Stomach (tissue), 9 donors: ENCODE measurements around the gene CLIP4. TPM values are rescaled to one million over a fixed set of nuclear protein-coding genes. Genes with fewer than 3 reads are reported as not detected.

Experiments used
- DNase-seq, 2 donors: peaks; one replicate each; pipeline versions ENCODE4 v3.0.0 to v3.0.0-alpha.2; 2013 to 2019
- H3K27ac ChIP-seq, 5 donors: fragments of 200-600 bp in 4 of 5; sonication (generic) in 4 of 5; one replicate each; pipeline ENCODE4 v1.5.1; 2013 to 2019; ENCODE audit warnings: mild to moderate bottlenecking in 1 of 5, moderate library complexity in 1 of 5
- H3K27me3 ChIP-seq, 3 donors: fragments of 200-600 bp; sonication (generic); one replicate each; pipeline ENCODE4 v1.5.1; 2017 to 2019; ENCODE audit warnings: mixed run types in 1 of 3
- H3K36me3 ChIP-seq, 4 donors: fragments of 200-600 bp; sonication (generic); 1 replicate in 3 of 4; 2 replicates in 1 of 4; pipeline ENCODE4 v1.5.1; 2016 to 2019
- H3K4me1 ChIP-seq, 4 donors: fragments of 200-600 bp; sonication (generic); one replicate each; pipeline ENCODE4 v1.5.1; 2016 to 2019
- H3K4me3 ChIP-seq, 4 donors: fragments of 200-600 bp; sonication (generic) in 3 of 4; one replicate each; pipeline ENCODE4 v1.5.1; 2016 to 2019; ENCODE audit warnings: mild to moderate bottlenecking in 1 of 4
- H3K9me3 ChIP-seq, 4 donors: fragments of 200-600 bp; sonication (generic); one replicate each; pipeline ENCODE4 v1.5.1; 2016 to 2019
- EP300 ChIP-seq: sonication (generic); formaldehyde crosslinking; IDR thresholded peaks from one replicate; pipeline ENCODE4 v1.6.1; 2017; ENCODE audit warnings: antibody characterized with exemption
- POLR2A ChIP-seq, 4 donors: fragments of 450-650 bp; IDR thresholded peaks; one replicate each; pipeline ENCODE4 v1.6.1; 2016; ENCODE audit warnings: antibody characterized with exemption in 4 of 4, control low read depth in 2 of 4, mild to moderate bottlenecking in 1 of 4, moderate library complexity in 1 of 4
- POLR2AphosphoS5 ChIP-seq, 3 donors: sonication (generic); formaldehyde crosslinking; IDR thresholded peaks; one replicate each; pipeline ENCODE4 v1.6.1; 2016; ENCODE audit warnings: antibody characterized with exemption in 3 of 3
- WGBS, 5 donors: extraction: QIAGEN DNeasy Blood & Tissue Kit in 3 of 5; methylation state at CpG; one replicate each; pipeline versions ENCODE4 v1.1.5 to v1.1.7; 2013 to 2018; 5-methylcytosine and 5-hydroxymethylcytosine counted together
- intact Hi-C: fragments of 100-400 bp; cut with DNase I; formaldehyde crosslinking; loops from one replicate; pipeline ENCODE4 v1.15.1; 2023; ENCODE audit warnings: low total_unique reads
- polyA plus RNA-seq, 3 donors: library from polyadenylated mRNA; stranded (reverse); fragments of 200-250 nt; gene quantifications; one replicate each; pipeline ENCODE4 v1.2.3, GENCODE V29; 2013
- total RNA-seq, 5 donors: library from RNA; depleted of rRNA; stranded (reverse); fragments of >200 nt; gene quantifications; one replicate each; pipeline versions ENCODE4 v1.1.0 to v1.2.3, GENCODE V29; 2014 to 2016
- TF ChIP-seq, protein P1 (sequence below), 7 experiments: fragments of 450-650 bp in 4 of 7; fragments of 200-600 bp in 3 of 7; sonication (generic) in 3 of 7; IDR thresholded peaks; one replicate each; pipeline ENCODE4 v1.5.1; 2016 to 2019; ENCODE audit warnings: antibody characterized with exemption in 7 of 7, control low read depth in 2 of 7, mild to moderate bottlenecking in 1 of 7
- donor health status: healthy with polysubstance abuse.
- donor health status: Bipolar disorder and iron deficiency.
- donor health status: healthy.

CLIP4 gene
- total and polyA plus RNA-seq, 8 donors: 6.8 to 69.6 (median 15.1) TPM

DNA sequence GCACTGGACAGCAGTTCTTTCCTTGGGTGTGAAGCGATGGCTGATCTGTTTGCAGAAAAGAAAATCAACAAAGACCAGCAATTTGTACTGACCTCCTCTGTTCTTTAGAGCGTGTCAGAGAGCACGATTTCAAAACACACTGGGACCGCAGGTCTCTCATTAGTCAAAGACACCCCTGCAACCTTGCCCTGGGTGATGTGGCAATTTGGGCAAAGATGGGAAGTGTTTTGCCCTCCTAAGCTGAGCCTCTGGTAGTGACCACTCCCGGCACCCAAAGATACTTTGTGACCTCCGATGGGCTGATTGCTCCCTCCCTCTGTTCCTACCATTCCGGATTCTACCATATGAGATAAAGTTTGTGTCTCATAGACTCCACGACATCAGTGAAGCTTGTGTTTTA, 18.2 kb upstream of the CLIP4 start:
- Histone ChIP-seq H3K9me3 (no peaks in the 10 kb centered on the region), H3K4me3 (no peak overlapping the region), H3K36me3 (no peaks in the 10 kb centered on the region), H3K4me1 (no peaks in the 10 kb centered on the region), H3K27ac (no peak overlapping the region), H3K27me3 (no peaks in the 10 kb centered on the region)
- intact Hi-C loops: no loop called here
- WGBS, 5 donors: 78 to 88% (median 83%) methylated on average over 8 of the region's 8 CpGs
- no peak for DNase-seq
- TF ChIP-seq EP300 (no peak), POLR2A (IDR thresholded peaks at IDR 0.05) (no peak), POLR2AphosphoS5 (IDR thresholded peaks at IDR 0.05) (no peak)
- TF ChIP-seq, protein P1, sequence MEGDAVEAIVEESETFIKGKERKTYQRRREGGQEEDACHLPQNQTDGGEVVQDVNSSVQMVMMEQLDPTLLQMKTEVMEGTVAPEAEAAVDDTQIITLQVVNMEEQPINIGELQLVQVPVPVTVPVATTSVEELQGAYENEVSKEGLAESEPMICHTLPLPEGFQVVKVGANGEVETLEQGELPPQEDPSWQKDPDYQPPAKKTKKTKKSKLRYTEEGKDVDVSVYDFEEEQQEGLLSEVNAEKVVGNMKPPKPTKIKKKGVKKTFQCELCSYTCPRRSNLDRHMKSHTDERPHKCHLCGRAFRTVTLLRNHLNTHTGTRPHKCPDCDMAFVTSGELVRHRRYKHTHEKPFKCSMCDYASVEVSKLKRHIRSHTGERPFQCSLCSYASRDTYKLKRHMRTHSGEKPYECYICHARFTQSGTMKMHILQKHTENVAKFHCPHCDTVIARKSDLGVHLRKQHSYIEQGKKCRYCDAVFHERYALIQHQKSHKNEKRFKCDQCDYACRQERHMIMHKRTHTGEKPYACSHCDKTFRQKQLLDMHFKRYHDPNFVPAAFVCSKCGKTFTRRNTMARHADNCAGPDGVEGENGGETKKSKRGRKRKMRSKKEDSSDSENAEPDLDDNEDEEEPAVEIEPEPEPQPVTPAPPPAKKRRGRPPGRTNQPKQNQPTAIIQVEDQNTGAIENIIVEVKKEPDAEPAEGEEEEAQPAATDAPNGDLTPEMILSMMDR (IDR thresholded peaks at IDR 0.05): no peak

DNA sequence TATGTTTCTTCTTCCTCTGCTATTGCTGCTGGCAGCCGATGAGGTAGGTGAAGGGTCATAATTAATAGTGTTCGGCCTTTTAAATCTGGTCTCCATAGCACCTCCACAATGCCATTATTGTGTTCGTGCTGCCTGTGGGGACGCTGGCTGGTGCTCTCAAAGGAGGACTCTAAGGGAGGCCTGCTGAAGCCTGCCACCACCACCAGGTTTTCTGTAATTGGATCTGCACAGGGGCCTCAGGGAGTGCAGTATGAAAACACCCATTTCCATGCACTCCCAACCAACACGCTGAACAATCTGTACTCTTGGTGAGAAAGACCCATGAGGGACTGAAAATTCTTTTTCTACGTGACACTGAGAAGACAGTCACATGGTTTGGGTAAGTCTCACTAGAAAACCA, 17.6 kb upstream of the CLIP4 start:
- Histone ChIP-seq H3K9me3 (no peaks in the 10 kb centered on the region), H3K4me1 (no peaks in the 10 kb centered on the region), H3K36me3 (no peaks in the 10 kb centered on the region), H3K27me3 (no peaks in the 10 kb centered on the region), H3K4me3 (no peak overlapping the region), H3K27ac (no peak overlapping the region)
- no peak for DNase-seq
- intact Hi-C loops: no loop called here
- TF ChIP-seq, protein P1 (IDR thresholded peaks at IDR 0.05): no peak
- TF ChIP-seq POLR2A (IDR thresholded peaks at IDR 0.05) (no peak), EP300 (no peak), POLR2AphosphoS5 (IDR thresholded peaks at IDR 0.05) (no peak)
- WGBS, 5 donors: 53 to 63% (median 53%) methylated on average over 6 of the region's 6 CpGs

DNA sequence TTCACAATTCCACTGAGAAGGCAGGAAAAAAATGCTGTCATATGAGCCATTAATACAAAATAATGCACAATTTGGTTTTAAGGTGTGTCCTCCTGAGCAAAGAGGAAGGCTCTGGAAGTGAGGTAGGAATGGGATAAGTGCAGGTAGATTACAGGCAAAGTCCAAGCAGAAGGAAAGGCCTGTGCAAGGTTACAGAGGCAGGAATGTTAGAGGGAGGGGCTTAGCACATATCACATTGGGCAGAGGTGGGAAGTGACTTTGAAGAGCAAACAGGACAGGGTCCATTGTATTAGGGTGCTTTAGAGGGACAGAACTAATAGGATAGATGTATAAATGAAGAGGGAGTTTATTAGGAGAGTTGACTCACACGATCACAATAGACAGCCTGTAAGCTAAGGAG, 14.7 kb upstream of the CLIP4 start:
- Histone ChIP-seq H3K27ac (no peak overlapping the region), H3K4me3 (no peak overlapping the region), H3K27me3 (no peaks in the 10 kb centered on the region), H3K4me1 (no peaks in the 10 kb centered on the region), H3K36me3 (no peaks in the 10 kb centered on the region), H3K9me3 (no peaks in the 10 kb centered on the region)
- TF ChIP-seq EP300 (no peak), POLR2A (IDR thresholded peaks at IDR 0.05) (no peak), POLR2AphosphoS5 (IDR thresholded peaks at IDR 0.05) (no peak)
- TF ChIP-seq, protein P1 (IDR thresholded peaks at IDR 0.05): no peak
- intact Hi-C loops: no loop called here
- DNase-seq: no peak
- 84 to 100% (median 95%) methylated on average over 1 of the region's 1 CpG for WGBS, 5 donors

DNA sequence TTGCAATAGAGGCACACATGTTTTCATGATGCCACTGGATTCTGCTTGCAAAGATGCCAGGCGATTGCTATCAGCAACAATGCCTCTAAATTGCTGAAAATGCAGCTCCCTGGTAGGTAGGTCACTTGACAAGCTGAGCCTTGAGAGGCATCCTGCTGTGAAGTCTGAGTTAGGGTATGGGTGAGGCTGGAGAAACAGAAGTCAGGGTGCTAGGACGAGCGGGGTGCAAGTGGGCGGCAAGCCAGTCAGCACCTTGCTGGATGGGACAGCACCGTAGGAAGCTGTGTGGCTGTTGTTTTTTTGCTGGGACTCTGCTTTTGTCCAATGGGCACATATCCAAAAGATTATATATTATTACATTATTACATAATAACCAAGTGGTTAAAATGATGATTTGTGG, 10.5 kb upstream of the CLIP4 start:
- DNase-seq: no peak
- no peaks in the 10 kb centered on the region for H3K36me3 ChIP-seq
- H3K27ac ChIP-seq: no peak overlapping the region
- no peaks in the 10 kb centered on the region for H3K27me3 ChIP-seq
- H3K4me3 ChIP-seq: no peak overlapping the region
- H3K4me1 ChIP-seq: no peaks in the 10 kb centered on the region
- H3K9me3 ChIP-seq: no peaks in the 10 kb centered on the region
- TF ChIP-seq POLR2AphosphoS5 (IDR thresholded peaks at IDR 0.05) (no peak), EP300 (no peak), POLR2A (IDR thresholded peaks at IDR 0.05) (no peak)
- TF ChIP-seq, protein P1 (IDR thresholded peaks at IDR 0.05): no peak
- intact Hi-C loops: no loop called here
- 80 to 87% (median 81%) methylated on average over 5 of the region's 5 CpGs for WGBS, 5 donors
